Activated CD4-positive, alpha-beta memory T cell treated with anti-CD3 and anti-CD28 coated beads, Interleukin-2, amount 10 ng/mL, durations not matched to agents 7 days and 5 days (primary cell): ENCODE results near the gene EXOC2. TPM values are rescaled to one million over a fixed set of nuclear protein-coding genes. Genes with fewer than 3 reads are reported as not detected.
A peak's percentile ranks its signal among the peaks of the same experiment; 100 is the strongest.

Source experiments
- CTCF ChIA-PET: fragments of 350-600 bp; sonication (Branson Sonifier 250); formaldehyde crosslinking; loops from one replicate; lab custom pipeline; 2021; ENCODE audit warnings: antibody characterized with exemption, inconsistent platforms; lab: Charles Lee
- POLR2A ChIA-PET: fragments of 350-600 bp; sonication (Branson Sonifier 250); formaldehyde crosslinking; loops from one replicate; lab custom pipeline; 2021; ENCODE audit warnings: antibody characterized with exemption; lab: Charles Lee
- DNase-seq: peaks from one replicate; pipeline ENCODE4 v3.0.0-alpha.2; 2020
- H3K27ac Mint-ChIP-seq: one replicate; pipeline ENCODE4 v1.8.0; 2021; ENCODE audit warnings: mild to moderate bottlenecking, mixed read lengths
- H3K27me3 Mint-ChIP-seq: one replicate; pipeline ENCODE4 v1.8.0; 2021; ENCODE audit warnings: mixed read lengths
- H3K36me3 Mint-ChIP-seq: one replicate; pipeline ENCODE4 v1.8.0; 2021; ENCODE audit warnings: low read depth, mixed read lengths
- H3K4me1 Mint-ChIP-seq: one replicate; pipeline ENCODE4 v1.8.0; 2021; ENCODE audit warnings: mixed read lengths
- H3K4me3 Mint-ChIP-seq: one replicate; pipeline ENCODE4 v1.8.0; 2021; ENCODE audit warnings: mild to moderate bottlenecking, mixed read lengths
- H3K9me3 Mint-ChIP-seq: one replicate; pipeline ENCODE4 v1.8.0; 2021; ENCODE audit warnings: mixed read lengths
- total RNA-seq, 2 experiments: library from RNA; stranded (reverse); gene quantifications; one replicate each; pipeline ENCODE4 v1.2.3, GENCODE V29; 2021

The EXOC2 gene
- total RNA-seq, 2 experiments from 2014 or later = 31.9 to 35.7 TPM

DNA sequence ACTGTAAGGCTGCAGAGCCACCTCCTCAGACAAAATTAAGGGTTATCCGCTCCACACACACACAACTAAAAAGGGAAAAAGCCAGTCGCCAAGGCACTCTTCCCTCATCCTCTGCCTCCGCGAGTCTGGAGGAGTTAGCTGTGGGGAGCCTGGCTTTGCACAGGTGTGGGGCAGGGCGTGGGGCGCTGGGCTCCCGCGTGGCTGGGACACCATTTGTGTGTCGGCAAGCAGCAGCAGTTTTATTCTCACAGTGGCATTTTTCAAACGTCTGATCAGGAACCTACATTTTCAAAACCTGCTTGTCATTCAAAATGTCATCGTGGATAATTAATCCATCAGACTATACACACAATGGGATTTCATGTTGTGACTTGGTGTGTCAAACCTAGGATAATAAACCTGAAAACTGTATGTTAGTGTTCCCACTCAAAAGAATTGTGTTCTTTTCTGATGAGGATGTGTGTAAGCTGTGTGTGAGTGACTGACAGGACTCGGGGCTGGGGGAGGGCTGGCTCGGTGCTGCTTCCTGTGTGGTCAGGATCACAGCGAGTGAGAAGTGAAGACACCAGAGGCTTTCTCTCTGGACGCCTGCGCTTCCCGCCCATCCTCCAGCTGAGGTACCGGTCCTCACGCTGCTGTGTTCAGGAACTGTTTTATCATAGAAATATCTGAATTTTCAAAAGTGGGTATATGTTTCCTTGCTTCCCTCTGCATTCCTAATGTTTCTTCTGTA, 218.3 kb downstream of the EXOC2 start:
- H3K9me3 Mint-ChIP-seq = no peaks in the 10 kb centered on the region
- H3K4me1 Mint-ChIP-seq = peaks cover 60% of the 10 kb centered on the region
- peaks cover 43% of the 10 kb centered on the region for H3K27me3 Mint-ChIP-seq
- peak overlapping the region; percentile 42 for H3K27ac Mint-ChIP-seq
- DNase-seq = peak; percentile 87
- POLR2A ChIA-PET = interaction anchor here (0.8 to 3.9 kb wide), 16 partner anchors 9 to 286 kb away, joined by 3 to 26 read pairs (median 5); partner anchors contain the start of gene IRF4
- H3K36me3 Mint-ChIP-seq = no peaks in the 10 kb centered on the region
- peak overlapping the region; percentile 46 for H3K4me3 Mint-ChIP-seq
- CTCF ChIA-PET = interaction anchor here (0.9 to 1.8 kb wide), 4 partner anchors 10 to 85 kb away, joined by 3 to 6 read pairs (median 4); no protein-coding TSS in a partner anchor

DNA sequence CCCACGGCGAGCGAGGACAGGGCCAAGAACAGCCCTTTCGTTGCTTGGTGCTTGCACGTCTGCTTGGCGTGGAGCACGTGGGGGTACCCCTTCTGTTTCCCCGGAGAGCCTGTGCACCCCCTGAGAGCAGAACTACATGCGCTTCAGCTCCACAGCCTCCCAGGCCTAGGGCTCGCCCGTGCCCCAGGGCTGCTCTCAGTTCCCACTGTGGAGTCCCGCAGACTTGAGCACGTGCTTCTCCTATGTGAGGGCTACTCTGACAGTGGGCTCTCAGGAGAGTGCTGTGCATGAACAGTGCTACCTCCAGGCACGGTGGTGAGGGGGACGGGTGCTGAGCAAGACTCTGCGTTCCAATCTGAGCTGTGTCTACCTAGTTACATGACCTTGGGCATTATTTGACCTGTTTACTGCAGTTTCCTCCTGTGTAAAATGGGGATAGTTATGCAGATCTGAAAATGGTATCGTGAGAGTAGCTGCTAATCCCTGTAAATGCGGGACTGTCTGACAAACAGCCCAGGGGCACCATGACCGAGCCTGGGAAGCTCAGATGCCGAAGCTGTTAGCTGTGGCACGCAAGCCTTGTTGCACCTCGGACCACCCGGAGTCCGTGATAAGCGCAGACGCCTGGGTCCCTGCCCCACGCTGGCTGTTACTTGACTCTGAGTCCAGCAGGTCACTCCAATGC, 219.0 kb downstream of the EXOC2 start:
- no peak for DNase-seq
- H3K4me3 Mint-ChIP-seq = no peak overlapping the region
- no peaks in the 10 kb centered on the region for H3K9me3 Mint-ChIP-seq
- ChIA-PET CTCF (no interaction called here), POLR2A (interaction anchor here (0.8 to 3.9 kb wide), 12 partner anchors 8 to 84 kb away, joined by 3 to 26 read pairs (median 6); no protein-coding TSS in a partner anchor)
- no peaks in the 10 kb centered on the region for H3K36me3 Mint-ChIP-seq
- H3K4me1 Mint-ChIP-seq = peaks cover 56% of the 10 kb centered on the region
- peaks cover 45% of the 10 kb centered on the region for H3K27me3 Mint-ChIP-seq
- no peak overlapping the region for H3K27ac Mint-ChIP-seq

DNA sequence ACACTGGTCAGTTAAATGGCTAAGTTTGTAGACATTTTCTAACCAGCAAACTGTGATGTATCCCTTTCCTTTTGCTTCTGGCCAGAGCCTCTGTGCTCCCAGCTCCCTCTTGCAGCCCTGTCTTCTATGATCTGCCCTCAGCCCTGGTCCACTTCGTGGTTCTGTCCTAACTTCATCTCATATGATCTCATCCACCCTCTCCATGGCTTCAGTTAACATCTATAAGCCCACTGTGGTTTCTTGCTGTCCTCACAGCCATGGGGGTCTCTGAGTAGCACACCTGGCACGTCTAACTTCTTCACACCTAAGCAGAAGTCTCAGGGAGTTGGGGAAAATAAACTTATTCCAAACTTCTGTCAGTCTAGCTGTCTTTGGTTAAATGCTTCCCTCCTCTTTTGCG, 219.6 kb downstream of the EXOC2 start:
- H3K27ac Mint-ChIP-seq = no peak overlapping the region
- H3K27me3 Mint-ChIP-seq = peaks cover 49% of the 10 kb centered on the region
- peaks cover 55% of the 10 kb centered on the region for H3K4me1 Mint-ChIP-seq
- ChIA-PET CTCF (no interaction called here), POLR2A (interaction anchor here (1.2 to 2.9 kb wide), 5 partner anchors 17 to 70 kb away, joined by 3 to 10 read pairs (median 5); no protein-coding TSS in a partner anchor)
- H3K4me3 Mint-ChIP-seq = no peak overlapping the region
- no peaks in the 10 kb centered on the region for H3K9me3 Mint-ChIP-seq
- DNase-seq = no peak
- H3K36me3 Mint-ChIP-seq = no peaks in the 10 kb centered on the region

DNA sequence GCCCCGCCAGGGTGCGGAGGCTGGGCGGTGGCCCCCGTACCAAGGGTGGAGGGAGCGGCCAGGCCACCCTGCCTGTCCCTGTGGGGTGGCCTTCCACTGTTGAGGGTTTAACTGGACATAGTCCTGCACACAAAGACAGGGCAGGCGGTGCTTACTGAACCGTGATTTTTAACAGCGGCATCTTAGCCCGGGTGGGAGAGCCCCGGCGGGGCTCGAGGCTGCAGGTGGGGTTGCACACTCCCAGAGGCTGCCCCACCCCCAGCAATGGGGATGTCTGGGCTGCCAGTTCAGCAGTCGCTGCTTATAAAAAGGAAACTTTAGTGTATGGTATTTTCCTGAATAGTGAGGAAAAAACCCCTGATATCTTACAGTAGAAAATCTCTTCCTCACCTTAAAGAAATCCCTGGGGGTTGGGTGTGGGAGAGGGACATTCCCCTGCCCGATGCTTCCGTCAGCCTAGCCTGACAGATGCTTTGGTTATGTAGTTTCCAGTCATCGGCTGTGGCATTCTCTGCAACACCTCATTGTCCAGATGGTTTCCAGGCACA, 222.0 kb downstream of the EXOC2 start:
- Mint-ChIP-seq H3K36me3 (no peaks in the 10 kb centered on the region), H3K27ac (no peak overlapping the region), H3K4me1 (peaks cover 71% of the 10 kb centered on the region), H3K9me3 (no peaks in the 10 kb centered on the region), H3K27me3 (peaks cover 65% of the 10 kb centered on the region), H3K4me3 (no peak overlapping the region)
- no peak for DNase-seq
- ChIA-PET CTCF (no interaction called here), POLR2A (interaction anchor here (0.8 to 0.9 kb wide), 2 partner anchors 15 to 18 kb away, joined by 3 read pairs; no protein-coding TSS in a partner anchor)

DNA sequence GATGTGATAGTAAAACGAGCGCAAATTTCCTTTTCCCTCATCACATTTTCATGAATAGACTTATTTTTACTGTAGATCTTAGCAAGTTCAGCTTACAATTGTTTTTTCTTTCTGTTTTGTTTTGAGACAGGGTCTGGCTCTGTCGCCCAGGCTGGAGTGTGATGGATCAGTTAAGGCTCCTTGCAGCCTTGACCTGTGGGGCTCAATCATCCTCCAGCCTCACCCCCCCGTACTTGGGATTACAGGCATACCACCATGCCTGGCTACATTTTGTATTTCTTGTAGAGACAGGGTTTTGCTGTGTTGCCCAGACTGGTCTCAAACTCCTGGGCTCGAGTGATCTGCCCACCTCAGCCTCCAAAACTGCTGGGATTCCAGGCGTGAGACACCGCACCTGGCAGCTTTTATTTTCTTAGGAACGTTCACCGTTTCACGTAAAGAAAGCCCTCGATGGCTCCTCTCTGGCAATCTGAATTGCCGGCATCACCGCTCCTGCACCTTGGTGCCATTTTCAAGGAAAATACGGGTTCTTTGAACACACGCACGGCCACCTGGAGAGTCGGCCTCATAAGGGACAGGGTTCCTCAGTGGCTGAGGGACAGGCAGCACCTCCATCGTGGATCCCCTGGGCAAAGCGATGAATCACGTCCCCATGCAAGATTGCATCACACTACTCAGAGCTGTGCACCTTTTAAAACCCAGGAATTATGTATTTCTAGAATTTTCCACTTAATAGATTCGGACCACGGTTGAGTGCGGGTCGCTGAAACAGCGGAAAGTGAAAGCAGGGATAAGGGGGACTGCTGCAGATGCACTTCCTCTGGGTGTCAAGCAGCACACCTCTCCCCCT, 222.7 kb downstream of the EXOC2 start:
- ChIA-PET POLR2A (no interaction called here), CTCF (no interaction called here)
- H3K27ac Mint-ChIP-seq = no peak overlapping the region
- H3K9me3 Mint-ChIP-seq = no peaks in the 10 kb centered on the region
- peaks cover 67% of the 10 kb centered on the region for H3K27me3 Mint-ChIP-seq
- no peak for DNase-seq
- no peak overlapping the region for H3K4me3 Mint-ChIP-seq
- H3K4me1 Mint-ChIP-seq = peaks cover 69% of the 10 kb centered on the region
- no peaks in the 10 kb centered on the region for H3K36me3 Mint-ChIP-seq

DNA sequence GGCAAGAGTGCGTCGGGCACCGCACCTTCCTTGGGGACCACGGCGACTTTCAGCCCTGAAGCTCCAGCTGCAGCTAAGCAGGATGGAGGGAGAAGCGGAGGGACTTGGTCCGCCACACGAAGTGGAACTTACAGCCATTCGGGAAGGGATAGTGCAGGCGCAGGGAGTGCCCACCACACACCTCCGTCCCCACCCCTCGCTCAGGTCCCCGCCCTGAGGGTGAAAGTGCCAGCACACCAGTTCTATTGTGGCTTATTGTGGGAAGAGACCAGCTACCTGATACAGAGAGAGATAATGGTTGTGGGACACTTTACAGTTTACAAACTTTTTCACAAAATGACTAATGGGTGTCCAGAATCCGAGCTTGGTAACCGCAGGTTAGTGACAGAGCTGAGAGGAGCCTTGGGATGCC, 225.3 kb downstream of the EXOC2 start:
- no peak overlapping the region for H3K4me3 Mint-ChIP-seq
- peaks cover 75% of the 10 kb centered on the region for H3K27me3 Mint-ChIP-seq
- H3K27ac Mint-ChIP-seq = no peak overlapping the region
- no peaks in the 10 kb centered on the region for H3K9me3 Mint-ChIP-seq
- DNase-seq = peak; percentile 46
- H3K36me3 Mint-ChIP-seq = peaks cover 4% of the 10 kb centered on the region
- ChIA-PET POLR2A (interaction anchor here (0.7 to 3.6 kb wide), 12 partner anchors 11 to 78 kb away, joined by 3 to 22 read pairs (median 4); partner anchors contain the start of gene IRF4), CTCF (interaction anchor here (0.9 to 1.9 kb wide), 8 partner anchors 21 to 83 kb away, joined by 3 to 6 read pairs (median 4); no protein-coding TSS in a partner anchor)
- peaks cover 43% of the 10 kb centered on the region for H3K4me1 Mint-ChIP-seq

DNA sequence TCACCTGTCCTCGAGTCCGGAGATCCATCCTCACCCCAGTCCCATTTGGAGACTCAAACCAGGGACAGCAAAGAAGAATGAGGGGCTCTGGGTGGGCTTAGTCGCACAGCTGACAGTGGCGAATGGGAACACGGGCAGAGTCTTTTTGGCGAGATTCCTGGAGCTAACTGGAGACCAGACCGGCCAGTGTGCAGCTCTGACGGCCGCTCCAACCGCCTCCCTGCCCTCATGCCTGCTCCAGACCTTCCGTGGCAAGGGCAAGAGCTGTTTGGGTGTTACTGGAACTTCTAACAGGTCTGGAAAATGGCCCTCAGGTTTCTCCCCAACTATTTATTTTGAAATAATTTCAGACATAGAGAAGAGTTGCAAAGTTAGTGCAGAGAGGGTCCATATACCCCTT, 225.8 kb downstream of the EXOC2 start:
- Mint-ChIP-seq H3K9me3 (no peaks in the 10 kb centered on the region), H3K4me1 (peaks cover 43% of the 10 kb centered on the region), H3K27ac (no peak overlapping the region), H3K27me3 (peaks cover 80% of the 10 kb centered on the region), H3K4me3 (no peak overlapping the region), H3K36me3 (peaks cover 6% of the 10 kb centered on the region)
- POLR2A ChIA-PET = interaction anchor here (1.3 to 3.6 kb wide), 8 partner anchors 12 to 77 kb away, joined by 3 to 22 read pairs (median 10); partner anchors contain the start of gene IRF4
- DNase-seq = no peak
- CTCF ChIA-PET = interaction anchor here (1.0 to 1.9 kb wide), 3 partner anchors 20 to 35 kb away, joined by 4 to 6 read pairs (median 5); no protein-coding TSS in a partner anchor

DNA sequence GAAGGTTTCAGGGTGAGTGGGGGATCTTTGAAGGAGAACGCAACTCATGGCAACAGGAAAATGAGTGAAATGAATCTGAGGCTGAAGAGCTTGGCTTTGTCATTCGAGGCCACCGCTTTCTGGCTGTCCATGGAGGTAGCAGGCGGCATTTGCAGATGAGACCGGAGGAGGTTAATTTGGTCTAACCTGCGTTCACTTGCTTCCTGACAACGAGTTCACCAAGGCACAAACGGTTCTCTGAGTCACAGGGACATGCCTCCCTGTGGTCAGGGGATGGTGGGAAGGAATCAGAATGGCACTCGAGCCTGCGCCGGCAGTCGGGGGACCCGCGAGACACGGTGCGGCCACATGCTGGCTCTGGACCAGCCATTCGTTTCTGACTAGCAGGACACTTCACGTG, 226.4 kb downstream of the EXOC2 start:
- ChIA-PET POLR2A (interaction anchor here (1.4 to 3.6 kb wide), 4 partner anchors 8 to 35 kb away, joined by 3 to 21 read pairs (median 9); no protein-coding TSS in a partner anchor), CTCF (no interaction called here)
- H3K4me3 Mint-ChIP-seq = no peak overlapping the region
- peak overlapping the region; percentile 16 for H3K27ac Mint-ChIP-seq
- H3K27me3 Mint-ChIP-seq = peaks cover 79% of the 10 kb centered on the region
- peaks cover 6% of the 10 kb centered on the region for H3K36me3 Mint-ChIP-seq
- peaks cover 44% of the 10 kb centered on the region for H3K4me1 Mint-ChIP-seq
- no peak for DNase-seq
- H3K9me3 Mint-ChIP-seq = no peaks in the 10 kb centered on the region

DNA sequence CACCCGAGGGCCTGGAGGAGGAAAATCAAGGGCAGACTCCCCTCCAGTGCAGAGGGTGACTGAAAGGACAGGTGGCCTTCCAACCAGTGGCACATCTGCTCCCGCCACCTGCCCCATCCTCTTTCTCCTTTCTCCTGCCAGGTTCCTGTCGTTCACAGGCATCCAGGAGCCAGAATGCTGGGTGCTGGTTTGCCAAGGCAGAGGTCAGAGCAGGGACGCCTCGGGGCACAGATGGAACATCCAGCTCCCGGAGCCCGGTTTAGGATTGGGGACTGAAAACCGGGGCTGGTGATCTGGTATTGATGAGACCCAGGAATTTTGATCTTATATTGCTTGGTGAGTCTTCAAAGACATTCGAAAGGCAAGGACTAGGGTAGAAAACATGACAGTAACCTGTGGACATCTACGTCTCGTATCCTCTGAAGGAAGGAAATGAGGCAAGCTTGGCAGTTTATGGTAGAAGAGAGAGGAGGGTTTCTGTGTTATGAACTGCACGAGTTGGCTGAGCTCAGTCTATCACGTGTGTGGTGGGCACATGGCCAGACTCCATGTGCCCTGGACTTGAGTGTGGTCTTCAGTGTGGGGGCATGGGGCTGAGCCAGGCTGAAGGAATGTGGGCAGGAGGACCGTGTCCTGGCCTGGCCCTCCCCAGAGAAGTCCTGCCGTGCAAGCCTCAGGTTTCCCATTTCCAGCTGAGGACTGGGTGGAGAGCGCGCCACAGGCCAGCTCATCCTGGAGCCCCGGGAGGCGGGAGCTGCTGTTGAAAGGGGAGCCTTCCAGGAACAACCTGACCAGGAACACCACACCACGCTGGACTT, 227.2 kb downstream of the EXOC2 start:
- POLR2A ChIA-PET = interaction anchor here (0.9 to 3.6 kb wide), 5 partner anchors 9 to 66 kb away, joined by 3 to 21 read pairs (median 5); no protein-coding TSS in a partner anchor
- Mint-ChIP-seq H3K4me3 (no peak overlapping the region), H3K4me1 (peaks cover 46% of the 10 kb centered on the region)

DNA sequence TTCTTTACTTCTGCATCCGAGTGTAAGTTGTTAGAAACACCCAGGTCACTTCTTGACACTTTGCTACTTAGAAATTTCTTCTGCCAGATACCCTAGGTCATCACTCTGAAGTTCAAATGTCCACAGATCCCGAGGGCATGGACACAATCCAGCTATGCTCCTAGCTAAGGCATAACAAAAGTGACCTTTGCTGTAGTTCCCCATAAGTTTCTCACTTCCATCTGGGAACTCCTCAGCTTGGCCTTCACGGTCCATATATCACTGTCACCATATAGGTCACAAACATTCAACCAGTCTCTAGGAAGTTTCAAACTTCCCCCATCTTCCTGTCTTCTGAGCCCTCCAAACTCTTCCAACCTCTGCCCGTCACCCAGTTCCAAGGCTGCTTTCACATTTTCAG, 236.1 kb downstream of the EXOC2 start:
- Mint-ChIP-seq H3K9me3 (peaks cover 12% of the 10 kb centered on the region), H3K4me3 (no peak overlapping the region), H3K4me1 (peaks cover 12% of the 10 kb centered on the region), H3K27ac (no peak overlapping the region), H3K36me3 (peaks cover 13% of the 10 kb centered on the region), H3K27me3 (peaks cover 47% of the 10 kb centered on the region)
- ChIA-PET CTCF (no interaction called here), POLR2A (no interaction called here)
- DNase-seq = no peak

More for the DNA sequence above, 227.2 kb downstream of the EXOC2 start:
- H3K9me3 Mint-ChIP-seq = no peaks in the 10 kb centered on the region
- H3K27me3 Mint-ChIP-seq = peaks cover 80% of the 10 kb centered on the region
- peaks cover 6% of the 10 kb centered on the region for H3K36me3 Mint-ChIP-seq
- CTCF ChIA-PET = no interaction called here
- no peak for DNase-seq
- H3K27ac Mint-ChIP-seq = no peak overlapping the region

DNA sequence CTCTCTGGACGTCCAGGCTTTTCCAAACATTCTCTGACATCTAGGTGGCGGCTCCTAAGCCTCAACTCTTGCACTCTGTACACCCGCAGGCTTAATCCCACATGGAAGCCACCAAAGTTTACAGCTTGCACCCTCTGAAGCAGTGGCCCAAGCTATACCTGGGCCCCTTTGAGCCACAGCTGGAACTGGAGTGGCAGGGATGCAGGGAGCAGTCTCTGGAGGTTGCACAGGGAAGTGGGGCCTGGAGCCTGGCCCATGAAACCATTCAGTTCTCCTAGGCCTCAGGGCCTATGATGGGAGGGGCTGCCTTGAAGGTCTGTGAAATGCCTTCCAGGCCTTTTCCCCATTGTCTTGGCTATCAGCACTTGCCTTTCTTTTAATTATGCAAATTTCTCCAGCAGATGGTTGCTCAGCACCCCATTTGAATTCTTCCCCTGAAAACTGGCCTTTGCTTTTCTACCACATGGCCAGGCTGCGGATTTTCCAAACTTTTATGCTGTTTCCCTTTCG, 236.5 kb downstream of the EXOC2 start:
- Mint-ChIP-seq H3K9me3 (peaks cover 12% of the 10 kb centered on the region), H3K27ac (no peak overlapping the region), H3K27me3 (peaks cover 42% of the 10 kb centered on the region), H3K4me3 (no peak overlapping the region), H3K4me1 (peaks cover 8% of the 10 kb centered on the region), H3K36me3 (peaks cover 13% of the 10 kb centered on the region)
- POLR2A ChIA-PET = no interaction called here
- CTCF ChIA-PET = no interaction called here
- DNase-seq = no peak
